Measurements from ENCODE around the gene PHF14.

- TF ChIP-seq EZH2 (IDR thresholded peaks at IDR 0.05; ENCODE audit: borderline replicate concordance, low read depth, low read length, severe bottlenecking) (no peak), MAX (IDR thresholded peaks at IDR 0.05; ENCODE audit: insufficient read depth, insufficient read length) (no peak), POLR2AphosphoS5 (IDR thresholded peaks at IDR 0.05; ENCODE audit: insufficient read depth, low read depth, low read length) (no peak), POLR2A (IDR thresholded peaks at IDR 0.05; ENCODE audit: low read depth, low read length) (no peak), CTCF (IDR thresholded peaks at IDR 0.05; ENCODE audit: extremely low read depth in 1 of 2, insufficient read depth in 1 of 2, low read depth in 1 of 2, low read length in 2 of 2) (no peak), MYC (IDR thresholded peaks at IDR 0.05; ENCODE audit: low read depth, low read length) (no peak)
Observed at GRCh38 chr7:11082121-11082520, 108.4 kb downstream of the PHF14 start.
